Stimulated activated CD8-positive, alpha-beta memory T cell treated with anti-CD3 and anti-CD28 coated beads, Interleukin-15, amount 100 ng/mL, for 1 hour (primary cell): ENCODE data around the gene GPR158.
"Not testable (repeated sequence)": the region's sequence is repeated elsewhere in the genome, so short reads cannot be mapped to it uniquely, and the experiment has no call there.

ENCODE experiments used
- DNase-seq: peaks from one replicate; pipeline ENCODE4 v3.0.0-alpha.2; 2020; ENCODE audit warnings: low read depth

GPR158 gene

DNA sequence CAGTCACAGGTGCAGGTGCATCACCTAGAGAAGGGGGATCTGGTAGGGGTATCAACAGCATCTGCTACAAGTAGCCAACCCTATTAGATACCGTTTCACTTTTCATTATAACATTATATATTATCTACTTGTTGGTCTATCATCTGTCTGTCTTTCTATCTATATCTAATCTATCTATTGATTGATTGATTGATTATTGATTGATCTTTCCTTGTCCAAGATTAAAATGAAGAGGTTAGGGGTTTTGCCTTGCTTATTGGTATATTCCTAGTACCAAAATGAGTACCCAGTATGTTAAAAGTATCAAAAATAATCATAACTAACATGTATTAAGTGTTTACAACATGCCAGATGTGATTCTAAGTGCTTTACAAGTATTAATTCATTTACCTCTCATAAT lies 121.5 kb downstream of the GPR158 start:
- no peak for DNase-seq

GRCh38 chr10:25297466-25297865 lies 122.7 kb downstream of the GPR158 start:
- DNase-seq: no peak

DNA sequence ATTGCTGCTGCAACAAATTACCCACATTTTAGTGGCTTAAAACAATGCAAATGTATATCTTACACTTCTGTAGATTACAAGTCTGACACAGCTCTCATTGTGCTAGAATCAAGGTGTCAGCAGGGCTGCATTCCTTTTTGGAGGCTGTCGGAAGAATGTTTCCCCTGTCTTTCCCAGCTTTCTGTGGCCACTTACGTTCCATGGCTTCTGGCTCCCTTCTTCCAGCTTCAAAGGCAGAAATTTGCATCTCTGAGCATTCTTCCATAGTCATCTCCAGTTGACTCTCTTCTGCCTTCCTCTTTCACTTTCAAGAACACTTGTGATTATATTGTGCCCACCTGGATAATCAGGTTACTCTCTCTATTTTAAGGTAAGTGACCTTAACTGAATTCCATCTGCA lies 125.3 kb downstream of the GPR158 start:
- no peak for DNase-seq

DNA sequence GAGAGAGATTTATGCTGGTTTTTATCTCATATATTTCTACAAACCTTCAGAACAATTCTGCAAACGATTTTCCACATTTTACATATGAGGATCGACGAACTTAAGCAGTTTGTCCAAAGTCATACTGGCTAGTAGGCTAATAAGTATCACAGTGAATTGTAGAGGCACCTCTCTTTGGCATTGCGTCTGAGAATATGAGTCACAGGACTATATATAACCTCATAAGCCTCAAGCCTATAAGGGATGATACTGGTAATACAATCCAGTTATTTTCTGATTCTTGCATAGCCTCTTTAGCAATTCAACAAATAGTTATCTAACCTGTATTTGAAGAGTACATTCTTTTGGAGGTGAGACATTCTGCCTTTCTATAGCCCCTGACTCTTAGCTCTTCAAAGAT lies 129.8 kb downstream of the GPR158 start:
- DNase-seq: no peak

DNA sequence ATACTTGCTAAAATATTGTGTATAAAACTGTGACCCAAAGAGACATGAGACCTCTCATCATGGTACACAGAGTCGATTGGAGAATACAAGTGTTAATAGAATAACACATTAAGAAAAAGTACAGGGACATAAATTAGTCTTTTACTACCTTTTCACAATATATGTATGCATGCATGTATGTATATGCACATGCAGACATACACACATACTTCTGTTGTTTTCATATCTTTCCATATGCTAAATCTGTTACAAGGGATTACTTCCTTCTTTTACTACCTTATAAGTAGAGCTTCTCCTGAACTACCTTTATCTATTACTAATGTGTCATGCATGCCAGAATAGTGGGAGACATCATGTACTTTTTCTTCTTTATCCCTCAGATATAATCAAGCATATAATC lies 131.6 kb downstream of the GPR158 start:
- DNase-seq: no peak

DNA sequence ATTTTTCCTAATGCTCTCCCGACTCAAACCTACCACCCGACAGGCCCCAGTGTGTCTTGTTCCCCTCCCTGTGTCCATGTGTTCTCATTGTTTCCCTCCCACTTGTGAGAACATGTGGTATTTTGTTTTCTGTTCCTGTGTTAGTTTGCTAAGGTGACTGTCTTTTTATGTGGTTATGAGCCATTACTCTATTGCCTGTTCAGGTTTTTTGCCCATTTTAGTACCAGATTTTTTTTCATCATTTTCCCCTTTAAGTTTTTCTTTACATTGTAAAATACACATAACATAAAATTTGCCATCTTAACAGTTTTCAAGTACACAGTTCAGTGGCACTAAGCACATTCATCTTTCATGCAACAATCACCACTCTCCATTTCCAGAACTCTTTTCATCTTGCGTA lies 133.5 kb downstream of the GPR158 start:
- no peak for DNase-seq

GRCh38 chr10:25317596-25318211 lies 142.9 kb downstream of the GPR158 start:
- DNase-seq: not testable (repeated sequence)

DNA sequence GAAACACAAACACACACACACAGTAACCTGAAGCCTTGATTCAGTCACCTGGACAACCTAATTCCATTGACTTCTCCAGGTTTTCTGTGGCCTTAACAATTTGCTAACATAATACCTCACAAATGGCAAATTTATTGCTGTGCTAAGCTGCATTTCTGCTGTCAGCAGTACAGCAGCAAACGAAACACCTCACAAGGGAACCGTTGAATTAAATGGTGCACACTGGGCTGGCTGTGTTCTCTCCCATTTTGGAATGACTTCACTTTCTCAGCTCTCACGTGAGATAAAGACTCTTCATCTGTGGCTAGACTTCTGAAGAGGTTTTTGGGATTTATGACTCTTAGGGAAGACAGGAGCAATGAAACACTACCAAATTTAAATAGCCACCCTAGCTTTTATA lies 152.5 kb downstream of the GPR158 start:
- no peak for DNase-seq

DNA sequence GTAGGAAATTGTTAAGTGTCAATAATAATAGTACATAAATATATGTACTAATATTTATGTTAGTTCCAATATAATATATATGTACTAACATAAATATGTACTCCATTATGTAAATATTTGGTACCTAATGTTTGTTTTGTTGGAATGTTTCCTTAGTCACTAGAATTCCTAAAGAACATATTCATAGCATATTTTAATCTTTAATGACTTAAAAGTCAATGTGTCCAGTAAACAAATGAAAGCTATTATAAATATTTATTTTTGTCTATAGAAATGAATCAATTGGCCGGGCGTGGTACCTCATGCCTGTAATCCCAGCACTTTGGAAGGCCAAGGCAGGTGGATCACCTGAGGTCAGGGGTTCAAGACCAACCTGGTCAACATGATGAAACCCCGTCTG lies 153.6 kb downstream of the GPR158 start:
- no peak for DNase-seq

DNA sequence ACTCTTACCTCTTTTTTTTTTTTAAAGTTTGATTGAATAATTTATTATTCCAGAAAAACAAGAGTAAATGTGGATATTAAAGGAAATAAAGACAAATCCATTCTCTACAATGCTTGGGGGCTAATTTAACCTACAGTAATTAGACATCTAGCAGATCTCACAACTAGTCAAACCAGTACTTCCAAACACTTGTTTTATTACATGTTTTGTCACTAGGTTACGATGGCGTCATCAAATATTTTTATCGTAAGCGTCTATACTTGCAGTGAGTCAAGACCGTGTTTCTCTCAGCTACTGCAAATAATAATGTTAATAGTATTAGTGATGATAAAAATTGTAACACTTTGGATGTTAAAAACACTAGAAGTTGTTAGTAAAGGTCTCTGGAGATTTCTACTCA lies 154.8 kb downstream of the GPR158 start:
- DNase-seq: not testable (repeated sequence)

- DNase-seq: no peak
These were observed 159.6 kb downstream of the GPR158 start for GRCh38 chr10:25334445-25334844.

DNA sequence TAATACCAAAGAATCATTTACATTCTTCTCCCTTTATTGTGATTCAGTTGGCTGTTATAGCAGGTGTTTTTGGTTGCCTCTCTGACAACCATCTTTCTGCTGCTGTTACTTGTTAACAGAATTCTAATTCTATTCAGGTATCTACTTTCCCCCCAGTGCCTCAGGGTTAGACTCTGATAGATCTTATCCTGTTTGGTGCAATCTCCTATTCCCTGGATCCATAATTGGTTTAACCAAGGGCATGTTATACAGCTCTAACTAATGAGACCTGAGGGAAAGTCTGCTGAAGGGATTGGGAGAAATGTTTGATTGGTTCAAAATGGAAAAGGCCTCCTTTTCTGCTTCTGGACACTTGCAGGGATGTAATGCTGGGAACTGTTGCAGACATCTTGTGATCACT lies 161.5 kb downstream of the GPR158 start:
- no peak for DNase-seq

- DNase-seq: no peak
These were observed 163.5 kb downstream of the GPR158 start for GRCh38 chr10:25338271-25338670.

DNA sequence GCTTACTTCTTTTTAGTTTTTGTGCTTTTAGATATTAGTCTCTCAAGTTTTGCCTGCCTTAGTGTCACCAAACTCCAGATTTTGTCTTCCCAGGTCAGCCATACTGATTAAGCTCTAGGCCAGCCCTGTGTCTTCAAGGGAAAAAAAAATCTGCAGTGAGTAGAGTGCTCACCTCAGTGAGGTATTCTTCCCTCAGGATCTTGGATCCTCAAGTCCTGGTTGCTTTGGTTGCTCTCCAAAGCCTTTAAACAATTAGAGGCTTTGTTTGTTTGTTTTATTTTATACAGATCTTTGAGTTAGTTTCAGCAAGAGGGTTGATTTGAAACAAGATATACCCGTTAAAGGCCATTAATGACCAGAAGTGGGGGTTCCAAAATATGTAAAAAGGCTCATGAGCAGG lies 165.2 kb downstream of the GPR158 start:
- DNase-seq: no peak

- no peak for DNase-seq
These were observed 174.7 kb downstream of the GPR158 start for GRCh38 chr10:25349520-25349919.

GRCh38 chr10:25356609-25357008 lies 181.8 kb downstream of the GPR158 start:
- no peak for DNase-seq

- DNase-seq: no peak
These were observed 182.5 kb downstream of the GPR158 start for GRCh38 chr10:25357269-25357668.

DNA sequence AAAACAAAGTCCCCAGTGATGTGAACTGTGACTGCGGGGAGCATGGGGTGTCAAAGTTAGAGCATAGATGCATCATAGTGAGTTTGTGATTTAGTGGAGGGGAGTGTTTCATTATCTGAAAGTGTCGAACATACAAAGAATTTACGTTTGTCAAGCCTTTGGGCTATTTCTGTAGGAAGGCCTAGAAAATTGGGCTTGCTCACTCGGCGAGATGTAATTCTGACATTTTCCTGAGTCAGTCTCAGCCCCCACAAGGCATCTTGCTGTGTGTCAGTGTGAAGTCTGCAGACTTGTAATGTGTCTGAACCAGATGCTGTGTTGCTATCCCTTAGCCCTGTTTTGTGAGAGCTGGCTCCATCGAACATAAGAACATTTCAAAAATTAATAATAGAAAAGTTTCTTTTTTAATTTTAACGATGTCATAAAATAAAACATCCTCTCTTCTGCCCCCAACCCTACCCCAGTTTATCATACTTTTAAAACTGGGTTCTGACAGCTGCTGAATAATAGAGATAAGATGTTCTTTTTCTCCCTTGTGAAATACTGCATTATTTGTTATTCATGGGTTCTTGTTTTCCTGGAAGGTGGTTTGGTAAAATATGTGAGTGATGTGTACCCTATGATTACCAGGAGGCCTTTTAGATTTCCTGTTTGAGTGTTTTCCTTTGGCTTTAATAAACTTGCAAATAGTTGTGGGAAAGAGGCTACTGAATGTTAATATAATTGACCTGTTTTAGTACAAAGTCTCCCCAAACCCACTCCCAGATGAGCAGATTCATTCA lies 207.4 kb downstream of the GPR158 start:
- no peak for DNase-seq

- not testable (repeated sequence) for DNase-seq
These were observed 208.1 kb downstream of the GPR158 start for GRCh38 chr10:25382901-25383300.

- DNase-seq: no peak
These were observed 208.9 kb downstream of the GPR158 start for GRCh38 chr10:25383686-25384085.

DNA sequence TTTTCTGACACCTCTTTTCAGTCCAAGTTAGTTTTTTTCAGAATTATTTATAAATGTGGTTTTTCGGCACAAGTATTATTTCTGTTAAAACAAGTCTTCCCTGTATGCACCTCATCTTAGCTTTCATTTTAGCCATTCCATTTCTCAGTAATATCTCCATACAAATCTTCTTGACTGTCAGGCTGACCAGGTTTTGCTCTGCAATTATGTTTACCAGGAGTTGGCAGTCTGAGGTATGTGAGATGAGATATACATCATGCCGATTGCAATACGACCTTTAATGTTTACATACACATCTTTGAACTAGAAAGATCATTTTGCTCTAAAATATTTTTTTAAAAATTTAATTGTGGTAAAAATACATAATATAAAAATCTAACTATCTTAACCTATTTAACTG lies 209.8 kb downstream of the GPR158 start:
- no peak for DNase-seq

GRCh38 chr10:25388188-25388861 lies 213.5 kb downstream of the GPR158 start:
- no peak for DNase-seq

- no peak for DNase-seq
These were observed 214.0 kb downstream of the GPR158 start for GRCh38 chr10:25388862-25389206.
